ENCODE results near the gene COL20A1. TPM values are rescaled to one million over a fixed set of nuclear protein-coding genes. Genes with fewer than 3 reads are reported as not detected.

COL20A1 gene
- total RNA-seq, 1 donor from 2014 or later = not detected

DNA sequence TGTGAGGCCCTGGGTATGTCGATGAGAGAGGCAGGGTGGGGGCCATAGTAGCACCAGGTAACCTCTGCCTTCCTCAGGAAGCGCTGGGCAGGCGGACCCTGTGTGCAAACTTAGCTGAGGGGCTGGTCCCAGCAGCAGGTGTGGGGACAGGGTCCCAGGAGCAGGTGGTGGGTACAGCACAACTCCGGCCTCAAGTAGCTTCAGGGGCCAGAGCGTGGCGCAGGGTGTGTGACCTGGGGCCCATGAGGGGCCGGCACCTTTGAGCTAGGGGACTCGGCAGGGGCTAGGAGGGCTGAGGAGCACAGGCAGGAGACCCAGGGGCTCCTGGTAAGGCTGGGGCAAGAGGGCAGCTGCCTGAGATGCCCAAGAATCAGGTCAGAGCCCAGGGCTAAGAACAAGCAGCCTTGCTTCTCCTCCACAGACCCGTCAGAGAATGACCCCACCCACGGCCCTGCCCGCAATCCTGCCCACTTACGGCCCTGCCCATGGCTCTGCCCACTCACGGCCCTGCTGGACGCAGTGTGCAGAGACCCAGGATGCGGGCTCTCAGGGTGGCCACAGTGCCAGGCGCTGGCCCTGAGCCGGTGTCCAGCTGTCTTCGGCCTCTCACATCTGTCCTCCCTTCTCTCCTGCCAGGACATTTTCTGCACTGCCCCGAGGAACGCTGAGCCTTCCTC, 37.2 kb downstream of the COL20A1 start:
- Histone ChIP-seq H3K27me3 (peaks cover 24% of the 10 kb centered on the region), H3K4me1 (no peaks in the 10 kb centered on the region), H3K9me3 (no peaks in the 10 kb centered on the region), H3K27ac (no peak overlapping the region), H3K4me3 (no peak overlapping the region), H3K36me3 (no peaks in the 10 kb centered on the region)
- TF ChIP-seq, protein P1, sequence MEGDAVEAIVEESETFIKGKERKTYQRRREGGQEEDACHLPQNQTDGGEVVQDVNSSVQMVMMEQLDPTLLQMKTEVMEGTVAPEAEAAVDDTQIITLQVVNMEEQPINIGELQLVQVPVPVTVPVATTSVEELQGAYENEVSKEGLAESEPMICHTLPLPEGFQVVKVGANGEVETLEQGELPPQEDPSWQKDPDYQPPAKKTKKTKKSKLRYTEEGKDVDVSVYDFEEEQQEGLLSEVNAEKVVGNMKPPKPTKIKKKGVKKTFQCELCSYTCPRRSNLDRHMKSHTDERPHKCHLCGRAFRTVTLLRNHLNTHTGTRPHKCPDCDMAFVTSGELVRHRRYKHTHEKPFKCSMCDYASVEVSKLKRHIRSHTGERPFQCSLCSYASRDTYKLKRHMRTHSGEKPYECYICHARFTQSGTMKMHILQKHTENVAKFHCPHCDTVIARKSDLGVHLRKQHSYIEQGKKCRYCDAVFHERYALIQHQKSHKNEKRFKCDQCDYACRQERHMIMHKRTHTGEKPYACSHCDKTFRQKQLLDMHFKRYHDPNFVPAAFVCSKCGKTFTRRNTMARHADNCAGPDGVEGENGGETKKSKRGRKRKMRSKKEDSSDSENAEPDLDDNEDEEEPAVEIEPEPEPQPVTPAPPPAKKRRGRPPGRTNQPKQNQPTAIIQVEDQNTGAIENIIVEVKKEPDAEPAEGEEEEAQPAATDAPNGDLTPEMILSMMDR (IDR thresholded peaks at IDR 0.05) = no peak
- intact Hi-C loops (cut with DNase I) = no loop called here
- no peak for DNase-seq
- no peak for ATAC-seq

DNA sequence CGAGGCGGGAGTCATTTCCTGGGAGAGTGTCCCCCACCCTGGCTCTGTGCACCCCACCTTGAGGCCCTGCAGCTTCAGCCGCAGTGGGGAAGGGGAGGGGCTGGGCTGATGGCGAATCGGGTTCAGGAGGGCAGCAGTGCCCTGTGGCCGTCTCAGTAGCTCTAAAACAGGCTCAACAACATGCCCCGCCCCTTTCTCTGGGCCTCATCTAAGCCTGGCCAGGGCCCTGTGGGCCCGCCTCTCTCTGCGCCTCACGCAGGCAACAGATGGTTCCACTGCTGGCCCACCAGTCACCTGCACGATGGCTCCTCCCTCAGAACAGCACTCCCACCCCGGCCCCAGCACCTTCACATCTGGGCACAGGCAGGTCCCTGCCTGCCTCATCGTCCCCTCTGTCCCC, 38.0 kb downstream of the COL20A1 start:
- TF ChIP-seq, protein P1 (IDR thresholded peaks at IDR 0.05) = no peak
- Histone ChIP-seq H3K4me1 (no peaks in the 10 kb centered on the region), H3K9me3 (no peaks in the 10 kb centered on the region), H3K27me3 (peaks cover 30% of the 10 kb centered on the region), H3K4me3 (no peak overlapping the region), H3K27ac (no peak overlapping the region), H3K36me3 (no peaks in the 10 kb centered on the region)
- intact Hi-C loops (cut with DNase I) = no loop called here
- DNase-seq (no peak), ATAC-seq (no peak)

DNA sequence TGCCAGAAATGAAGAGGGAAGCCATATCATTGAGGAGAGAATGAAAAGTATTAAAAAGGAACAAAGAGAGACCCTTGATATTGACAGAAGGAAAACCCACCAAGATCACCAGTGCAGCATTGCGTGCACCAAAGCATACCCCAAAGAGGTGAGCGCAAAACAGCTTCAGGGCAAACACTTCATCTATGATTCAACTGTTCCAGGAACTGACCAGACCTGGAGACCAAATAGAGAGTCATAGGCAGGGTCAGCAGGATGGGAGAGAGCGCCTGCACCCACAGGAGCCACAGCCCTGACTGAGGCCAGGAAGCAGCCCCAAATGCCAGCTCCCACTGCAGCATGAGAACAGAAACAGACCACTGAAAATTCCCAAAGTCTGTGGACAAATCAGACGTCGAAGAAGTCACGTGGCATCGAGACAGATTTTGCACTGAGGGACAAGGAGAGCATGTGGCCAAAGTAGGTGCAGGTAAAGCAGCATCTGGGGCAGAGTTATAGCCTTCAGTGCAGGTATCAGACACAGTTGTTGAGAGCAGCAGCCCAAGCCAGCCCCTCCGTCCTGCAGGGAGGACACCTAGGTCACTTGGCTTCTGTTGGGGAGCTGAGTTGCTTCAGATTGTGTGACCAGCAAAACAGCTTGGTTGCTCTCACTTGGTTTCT, 38.9 kb downstream of the COL20A1 start:
- intact Hi-C loops (cut with DNase I) = no loop called here
- Histone ChIP-seq H3K9me3 (no peaks in the 10 kb centered on the region), H3K36me3 (no peaks in the 10 kb centered on the region), H3K27me3 (peaks cover 39% of the 10 kb centered on the region), H3K4me3 (no peak overlapping the region), H3K4me1 (no peaks in the 10 kb centered on the region), H3K27ac (no peak overlapping the region)
- DNase-seq = no peak
- TF ChIP-seq, protein P1 (IDR thresholded peaks at IDR 0.05) = no peak
- ATAC-seq = no peak

DNA sequence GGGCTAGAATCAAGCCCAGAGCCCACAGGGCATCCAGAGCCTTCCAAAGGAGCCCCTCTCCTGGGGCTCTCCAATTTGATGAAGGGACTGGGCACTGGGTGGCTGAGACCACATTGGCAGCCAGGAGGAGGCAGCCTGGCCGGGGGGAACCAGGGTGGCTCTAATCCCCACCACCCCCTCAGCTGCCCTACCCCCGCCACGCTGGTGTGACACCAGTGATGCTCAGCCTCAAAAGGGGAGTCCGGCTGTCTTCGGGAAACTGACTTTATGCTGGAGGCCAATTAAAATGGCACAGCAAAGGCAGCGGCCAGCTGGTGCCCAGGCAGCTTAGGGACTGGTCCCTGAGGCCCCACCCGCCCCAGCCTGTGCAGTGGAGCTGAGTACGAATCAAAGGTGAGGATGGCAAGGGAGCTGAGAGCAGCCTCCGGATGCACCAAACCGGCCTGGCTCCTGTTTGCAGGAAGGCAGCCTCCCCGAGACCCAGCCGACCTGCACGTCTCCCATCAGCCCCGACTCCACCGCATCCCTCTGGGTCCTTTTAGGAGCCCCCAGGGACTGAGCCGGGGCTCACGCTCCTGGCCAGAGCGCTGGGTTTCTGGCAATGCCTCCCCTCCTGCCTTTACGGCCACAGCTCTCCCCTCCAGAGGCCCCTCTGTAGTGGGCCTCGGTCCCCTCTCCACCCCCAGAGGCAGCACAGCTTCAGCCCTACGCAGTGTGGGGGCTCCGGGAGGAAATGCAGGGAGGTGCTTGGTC, 39.7 kb downstream of the COL20A1 start:
- Histone ChIP-seq H3K36me3 (no peaks in the 10 kb centered on the region), H3K4me3 (no peak overlapping the region), H3K9me3 (no peaks in the 10 kb centered on the region), H3K27ac (no peak overlapping the region), H3K4me1 (no peaks in the 10 kb centered on the region), H3K27me3 (peaks cover 47% of the 10 kb centered on the region)
- TF ChIP-seq, protein P1 (IDR thresholded peaks at IDR 0.05) = no peak
- intact Hi-C loops (cut with DNase I) = no loop called here
- ATAC-seq = no peak
- DNase-seq = no peak

DNA sequence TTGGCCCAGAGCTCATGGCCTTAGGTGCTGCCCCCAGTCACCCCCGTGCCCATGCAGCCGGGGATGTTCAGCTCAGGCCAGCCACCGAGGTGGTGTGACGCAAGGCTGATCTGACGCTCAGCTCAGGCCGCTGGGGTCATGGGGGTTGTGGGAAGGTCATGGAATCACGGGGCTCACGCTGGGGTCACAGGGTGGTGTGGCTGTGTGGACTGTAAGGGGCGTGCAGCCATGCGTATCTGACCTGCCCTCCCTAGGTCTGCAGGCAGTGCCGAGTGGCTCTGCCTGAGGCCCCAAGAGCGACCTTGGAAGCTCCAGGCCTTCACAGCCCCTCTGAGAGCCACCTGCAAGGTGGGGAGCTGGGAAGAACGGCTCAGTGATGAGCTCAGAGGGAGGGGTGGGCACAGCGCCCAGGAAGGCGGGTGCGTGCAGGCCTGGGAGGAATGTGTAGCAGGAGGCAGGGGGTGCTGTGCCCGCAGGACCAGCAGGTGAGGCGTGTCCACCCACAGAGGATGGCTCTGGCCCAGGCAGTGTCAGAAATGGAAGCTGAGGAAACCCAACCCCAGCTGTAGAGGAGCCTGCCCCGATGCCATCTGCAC, 40.4 kb downstream of the COL20A1 start:
- DNase-seq (no peak), ATAC-seq (no peak)
- intact Hi-C loops (cut with DNase I) = no loop called here
- Histone ChIP-seq H3K9me3 (no peaks in the 10 kb centered on the region), H3K4me1 (no peaks in the 10 kb centered on the region), H3K4me3 (no peak overlapping the region), H3K27me3 (peaks cover 50% of the 10 kb centered on the region), H3K27ac (no peak overlapping the region), H3K36me3 (no peaks in the 10 kb centered on the region)
- TF ChIP-seq, protein P1 (IDR thresholded peaks at IDR 0.05) = no peak
